Activated CD8-positive, alpha-beta memory T cell treated with anti-CD3 and anti-CD28 coated beads for 1 hour (primary cell): Measurements from ENCODE around the gene CDCP2.

Source experiments
- DNase-seq, 2 donors: peaks; one replicate each; pipeline ENCODE4 v3.0.0-alpha.2; 2020; ENCODE audit warnings: low read depth in 1 of 2; ENCODE audit errors: extremely low read depth in 1 of 2

The CDCP2 gene

DNA sequence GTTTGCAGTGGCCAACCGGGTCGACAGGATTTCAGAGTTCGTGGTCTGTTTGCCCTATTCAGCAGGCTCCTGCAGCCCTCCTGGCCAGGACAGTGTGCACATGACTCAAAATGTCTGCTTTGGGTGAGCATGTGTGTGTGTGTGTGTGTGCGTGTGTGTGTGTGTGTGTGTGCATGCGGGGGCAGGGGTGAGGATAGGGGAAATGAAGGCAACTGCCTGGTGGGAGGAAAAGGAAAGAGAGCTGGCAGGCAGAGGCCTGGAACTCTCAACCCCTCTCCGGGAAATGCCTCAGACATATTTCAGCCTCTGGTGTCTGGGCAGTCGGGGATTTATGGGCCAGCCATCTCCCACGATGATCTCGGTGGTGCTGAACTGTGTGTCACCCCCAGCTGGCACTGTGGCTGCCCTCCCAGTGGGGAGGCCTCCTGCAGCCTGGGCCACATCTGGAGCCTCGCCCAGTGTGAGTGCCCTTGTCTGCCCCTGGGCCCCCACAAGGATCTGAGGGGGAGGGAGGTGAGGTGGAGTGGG lies 15.2 kb downstream of the CDCP2 start:
- DNase-seq = no peak

GRCh38 chr1:54136963-54137533 lies 15.8 kb downstream of the CDCP2 start:
- DNase-seq = no peak

DNA sequence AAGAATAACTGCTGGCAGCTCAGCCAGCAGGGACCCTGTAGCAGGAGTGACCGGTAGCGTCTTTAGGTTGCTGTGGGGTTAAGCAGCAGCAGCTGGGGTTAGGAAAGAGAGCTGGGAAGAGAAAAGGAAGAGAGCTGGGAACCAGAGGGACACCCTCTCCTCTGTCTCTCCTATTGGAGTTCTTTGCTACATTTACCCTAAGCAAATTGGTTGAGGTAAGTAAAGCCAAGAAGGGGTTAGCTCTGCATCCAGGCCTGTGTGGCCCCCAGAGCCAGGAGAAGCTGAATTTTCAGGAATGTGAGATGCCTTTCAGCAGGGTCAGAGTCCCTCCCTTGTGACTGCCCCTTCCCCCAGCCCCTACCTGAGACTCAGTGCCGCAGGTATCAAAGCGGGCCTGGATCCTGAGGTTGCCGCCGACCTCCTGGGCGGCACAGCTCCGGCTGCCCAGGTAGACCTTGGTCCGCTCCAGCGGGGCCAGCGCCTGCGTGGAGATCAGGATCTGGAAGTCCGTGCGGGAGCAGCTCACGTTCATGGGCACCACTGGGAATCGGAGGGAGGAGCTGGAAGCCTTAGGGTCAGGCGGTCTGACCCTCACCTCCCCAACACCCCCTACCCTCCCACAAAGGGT lies 16.4 kb downstream of the CDCP2 start:
- DNase-seq = no peak

GRCh38 chr1:54135436-54136120 lies 17.2 kb downstream of the CDCP2 start:
- DNase-seq = no peak

DNA sequence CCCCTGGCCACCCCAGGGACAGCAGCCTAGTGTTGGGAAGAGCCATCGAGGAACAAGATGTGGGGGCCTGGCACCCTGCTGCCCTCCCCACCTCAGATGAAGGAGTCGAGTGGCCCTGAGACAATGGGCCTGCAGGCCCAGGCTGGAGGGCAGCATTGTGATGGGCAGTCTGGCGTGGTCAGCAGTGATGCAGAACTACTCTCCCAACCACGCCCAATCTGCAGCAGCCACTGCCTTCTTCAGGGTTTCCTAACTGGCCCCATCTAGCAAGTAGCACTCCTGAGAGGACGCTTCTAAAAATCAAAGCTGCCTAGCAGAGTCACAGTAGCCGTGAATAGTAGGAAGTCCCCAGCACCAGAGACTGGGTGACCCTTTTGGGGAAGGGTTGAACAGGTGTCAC lies 18.5 kb downstream of the CDCP2 start:
- DNase-seq = no peak

GRCh38 chr1:54132495-54132894 lies 20.3 kb downstream of the CDCP2 start:
- no peak for DNase-seq

- no peak for DNase-seq
Observed at GRCh38 chr1:54131419-54131818, 21.4 kb downstream of the CDCP2 start.

- no peak for DNase-seq
Observed at GRCh38 chr1:54129858-54130257, 22.9 kb downstream of the CDCP2 start.

- DNase-seq = no peak
Observed at GRCh38 chr1:54127594-54128300, 25.1 kb downstream of the CDCP2 start.

GRCh38 chr1:54126271-54126815 lies 26.5 kb downstream of the CDCP2 start:
- DNase-seq = no peak

GRCh38 chr1:54125386-54126070 lies 27.3 kb downstream of the CDCP2 start:
- DNase-seq = no peak

GRCh38 chr1:54124906-54125305 lies 27.9 kb downstream of the CDCP2 start:
- DNase-seq = no peak

DNA sequence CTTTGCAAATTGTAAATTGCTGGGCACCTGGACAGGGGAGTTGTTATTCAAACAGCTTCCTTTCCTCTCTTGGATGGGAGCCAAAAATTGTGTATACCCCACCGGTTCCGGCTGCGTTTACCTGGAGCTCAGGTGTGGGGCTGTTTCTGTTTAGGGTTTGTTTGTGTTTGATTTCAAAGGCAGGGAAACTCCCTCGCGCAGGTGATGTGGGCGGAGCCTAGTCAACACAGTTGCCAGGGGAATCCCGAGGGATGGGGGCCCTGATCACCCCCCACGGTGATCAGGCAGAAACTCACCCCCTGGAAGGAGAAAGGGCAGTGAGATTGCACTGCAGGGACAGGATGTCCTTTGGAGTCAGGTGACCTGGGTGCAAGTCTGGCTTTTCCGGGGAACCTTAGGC lies 28.3 kb downstream of the CDCP2 start:
- DNase-seq = no peak

DNA sequence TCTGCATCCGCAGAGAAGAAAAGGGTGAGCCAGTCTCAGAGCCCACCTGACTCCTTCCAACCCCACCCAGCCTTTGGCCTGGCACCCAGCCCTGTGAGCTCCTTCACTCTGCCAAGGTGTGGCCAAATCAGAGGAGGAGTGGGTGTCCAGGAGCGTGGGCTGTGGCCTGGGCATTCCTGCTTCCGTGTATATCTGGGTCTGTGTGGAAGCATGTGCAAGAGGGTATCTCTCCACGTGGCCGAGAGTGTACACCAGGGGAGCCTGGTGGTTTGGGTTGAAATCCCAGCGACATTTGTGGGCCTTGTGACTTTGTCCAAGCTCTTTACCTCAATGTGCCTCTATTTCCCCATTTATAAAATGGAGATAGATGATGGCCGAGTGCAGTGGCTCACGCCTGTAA lies 29.8 kb downstream of the CDCP2 start:
- no peak for DNase-seq

DNA sequence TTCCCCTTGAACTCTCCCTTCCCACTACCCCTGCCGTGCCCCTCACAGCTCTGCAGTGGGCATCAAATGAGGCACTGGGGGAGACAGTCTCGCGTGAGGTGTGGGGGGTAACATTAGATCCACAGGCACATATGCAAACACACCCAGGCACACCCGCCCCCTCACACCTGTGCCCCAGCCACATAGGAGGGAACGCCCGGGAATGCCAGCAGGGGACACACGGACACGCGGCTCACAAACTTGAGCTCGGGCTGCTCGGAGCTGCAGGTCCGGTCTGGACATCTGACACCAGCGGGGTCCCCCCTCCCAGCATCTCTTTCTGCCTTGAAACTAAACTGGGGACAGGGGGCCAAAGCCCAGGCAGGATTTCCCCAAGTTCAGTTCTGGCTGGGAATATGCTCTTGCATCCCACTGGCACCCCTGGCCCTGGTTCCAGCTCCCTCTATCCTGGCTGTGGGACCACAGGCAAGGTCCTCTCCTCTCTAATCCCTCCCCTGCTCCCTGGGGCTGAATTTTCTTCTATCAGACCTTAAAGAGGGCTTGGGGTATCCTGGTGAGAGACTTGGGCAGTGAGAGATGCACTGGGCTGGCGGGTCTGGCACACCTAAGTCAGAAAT lies 30.6 kb downstream of the CDCP2 start:
- no peak for DNase-seq

DNA sequence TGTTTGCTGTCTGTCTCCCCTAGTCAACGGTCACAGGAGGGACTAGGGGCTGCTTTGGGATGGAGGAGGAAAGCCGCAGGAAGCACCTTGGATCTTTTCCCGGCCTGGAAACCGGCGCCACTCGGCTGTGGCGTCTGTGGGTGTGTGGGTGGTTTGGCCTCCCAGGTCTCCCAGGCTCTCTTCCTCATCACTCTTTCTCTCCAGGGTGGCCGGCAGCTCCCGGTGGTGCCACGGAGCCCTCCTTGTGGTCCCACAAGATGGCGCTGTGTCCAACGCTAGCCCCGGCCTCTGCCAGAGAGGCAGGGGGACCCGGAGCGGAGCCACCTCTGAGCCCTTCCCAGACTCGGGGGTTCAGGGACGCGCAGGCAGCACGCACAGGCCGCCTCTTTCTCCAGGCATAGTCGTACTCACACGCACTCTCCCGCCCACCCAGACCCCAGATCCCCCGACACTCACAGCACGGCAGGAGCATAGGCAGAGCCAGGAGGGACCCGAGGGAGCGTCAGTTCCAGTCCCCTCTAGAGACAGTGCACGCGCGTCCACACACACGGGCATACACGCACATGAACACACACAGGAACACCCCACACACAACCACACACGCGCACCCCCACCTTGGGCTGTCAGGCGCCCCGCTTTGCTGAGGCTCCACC lies 31.2 kb downstream of the CDCP2 start:
- peak; percentile 18 to 52 for DNase-seq

- no peak for DNase-seq
Observed at GRCh38 chr1:54120698-54121481, 31.9 kb downstream of the CDCP2 start.

DNA sequence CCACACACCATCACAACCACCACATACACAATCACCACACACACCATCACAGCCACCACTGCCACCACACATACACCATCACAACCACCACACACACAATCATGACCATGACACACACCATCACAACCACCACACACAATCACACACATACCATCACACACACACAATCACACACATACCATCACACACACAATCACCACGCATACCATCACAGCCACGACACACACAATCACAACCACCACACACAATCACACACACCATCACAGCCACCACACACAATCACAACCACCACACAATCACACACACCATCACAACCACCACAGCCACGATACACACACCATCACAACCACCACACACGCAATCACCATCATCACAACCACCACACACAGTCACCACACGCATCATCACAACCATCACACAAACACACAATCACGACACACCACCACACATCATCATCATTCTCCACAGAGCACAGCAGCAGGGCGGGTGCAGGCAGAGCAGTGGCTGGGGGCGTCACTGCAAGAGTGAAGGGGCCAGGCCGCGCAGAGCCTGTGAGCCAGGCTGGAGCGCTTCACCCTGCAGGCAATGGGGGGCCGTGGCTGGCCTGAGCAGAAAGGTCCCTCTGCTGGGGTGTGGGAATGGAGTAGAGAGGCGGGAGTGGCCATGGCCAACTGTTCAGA lies 32.6 kb downstream of the CDCP2 start:
- DNase-seq = no peak
